HG03095 (cell line): Measurements from ENCODE around the gene CEP120.
A peak's percentile ranks its signal among the peaks of the same experiment; 100 is the strongest.
"Not testable (repeated sequence)": the region's sequence is repeated elsewhere in the genome, so short reads cannot be mapped to it uniquely, and the experiment has no call there.

Source experiments
- ATAC-seq: cut with Tn5 transposase; IDR thresholded peaks from one replicate; pipeline ENCODE4 v1.9.1; 2021; ENCODE audit warnings: moderate library complexity; ENCODE audit not compliant: unreplicated experiment

CEP120 gene

GRCh38 chr5:123391009-123391408, 32.2 kb downstream of the CEP120 start:
- ATAC-seq: no peak

GRCh38 chr5:123389794-123390193, 33.4 kb downstream of the CEP120 start:
- ATAC-seq: no peak

GRCh38 chr5:123387313-123387712, 35.9 kb downstream of the CEP120 start:
- ATAC-seq: no peak

GRCh38 chr5:123382252-123382651, 41.0 kb downstream of the CEP120 start:
- no peak for ATAC-seq

GRCh38 chr5:123371575-123372179, 51.5 kb downstream of the CEP120 start:
- no peak for ATAC-seq

- no peak for ATAC-seq
These were observed 53.7 kb downstream of the CEP120 start for GRCh38 chr5:123369371-123369968.

GRCh38 chr5:123367739-123368138, 55.5 kb downstream of the CEP120 start:
- no peak for ATAC-seq

- ATAC-seq: no peak
These were observed 58.0 kb downstream of the CEP120 start for GRCh38 chr5:123365156-123365555.

- ATAC-seq: no peak
These were observed 58.6 kb downstream of the CEP120 start for GRCh38 chr5:123364441-123365155.

- ATAC-seq: no peak
These were observed 62.3 kb downstream of the CEP120 start for GRCh38 chr5:123360910-123361309.

GRCh38 chr5:123360201-123360571, 63.0 kb downstream of the CEP120 start:
- no peak for ATAC-seq

- peak; percentile 48 for ATAC-seq
These were observed 63.6 kb downstream of the CEP120 start for GRCh38 chr5:123359454-123360200.

GRCh38 chr5:123358751-123359150, 64.5 kb downstream of the CEP120 start:
- ATAC-seq: no peak

- ATAC-seq: no peak
These were observed 64.9 kb downstream of the CEP120 start for GRCh38 chr5:123358304-123358703.

- no peak for ATAC-seq
These were observed 71.4 kb downstream of the CEP120 start for GRCh38 chr5:123351820-123352219.

- no peak for ATAC-seq
These were observed 72.0 kb downstream of the CEP120 start for GRCh38 chr5:123351240-123351639.

GRCh38 chr5:123350742-123351141, 72.5 kb downstream of the CEP120 start:
- ATAC-seq: no peak

GRCh38 chr5:123344816-123345426, 78.3 kb downstream of the CEP120 start:
- ATAC-seq: no peak

- no peak for ATAC-seq
These were observed 82.3 kb downstream of the CEP120 start for GRCh38 chr5:123340928-123341327.

GRCh38 chr5:123308377-123308776, 114.8 kb downstream of the CEP120 start:
- not testable (repeated sequence) for ATAC-seq

GRCh38 chr5:123305751-123306150, 117.5 kb downstream of the CEP120 start:
- ATAC-seq: no peak
